ENCODE results near the gene HS3ST4. TPM values are rescaled to one million over a fixed set of nuclear protein-coding genes. Genes with fewer than 3 reads are reported as not detected.

The HS3ST4 gene
- not detected in 5 replicates for total RNA-seq (2022; extraction: Qiagen RNA extraction)

DNA sequence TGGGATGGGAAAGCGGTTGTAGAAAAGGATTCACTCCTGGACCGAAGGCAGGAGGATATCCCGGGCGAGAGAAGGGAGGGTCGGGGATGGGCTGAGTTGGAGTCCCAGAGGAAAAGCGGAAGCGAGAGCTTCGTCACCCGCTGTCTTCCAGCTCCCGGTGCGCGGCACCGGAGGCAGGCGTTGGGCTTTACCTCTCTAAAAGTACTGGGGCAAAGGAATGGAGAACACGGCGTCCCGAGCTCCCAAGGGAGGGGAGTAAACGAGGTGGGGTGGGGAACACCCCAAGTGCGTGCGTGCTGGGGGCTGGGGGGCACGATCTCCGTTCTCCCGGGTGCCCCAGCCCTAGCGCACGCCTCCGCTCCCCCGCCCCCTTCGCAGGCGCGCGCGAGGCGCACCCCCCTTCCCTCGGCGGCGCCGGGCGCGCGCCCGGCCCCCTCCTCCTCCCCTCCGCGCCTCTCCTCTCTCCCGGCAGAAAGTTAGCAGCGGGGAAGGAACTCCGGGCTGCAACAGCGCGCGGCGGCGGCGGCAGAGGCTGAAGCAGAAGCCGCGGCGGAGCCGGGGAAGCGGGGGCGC is at the start of gene HS3ST4:
HS3ST4 (plus strand) TSS at position 441 of the 573 bp plus-strand sequence.

Measured in A549 treated with Mapracorat at 1 μM for 4 hours (cell line).